SU-DHL-6 (cell line): ENCODE results near the gene FAM200B.

Experiments used
- H2AFZ ChIP-seq: fragments of 200-600 bp; sonication (generic); 2 replicates; pipeline ENCODE4 v1.6.1; 2014; ENCODE audit warnings: low read depth, mild to moderate bottlenecking, moderate library complexity, mixed read lengths, antibody characterized with exemption, low read length; ENCODE audit not compliant: severe bottlenecking
- H3F3A ChIP-seq: fragments of 200-600 bp; shearing (Covaris generic); 2 replicates; pipeline ENCODE4 v1.6.0; 2016; ENCODE audit warnings: antibody characterized with exemption, mild to moderate bottlenecking; ENCODE audit not compliant: insufficient read depth
- H3K27ac ChIP-seq: fragments of 200-600 bp; sonication (generic); 2 replicates; pipeline ENCODE4 v1.5.1; 2016; ENCODE audit warnings: low read depth, mild to moderate bottlenecking, low read length, moderate library complexity, mixed read lengths
- H3K27me3 ChIP-seq: fragments of 200-600 bp; sonication (generic), shearing (Covaris generic); 2 replicates; pipeline ENCODE4 v1.6.0; 2014; ENCODE audit warnings: mild to moderate bottlenecking, low read length
- H3K36me3 ChIP-seq: fragments of 200-600 bp; sonication (generic); 2 replicates; pipeline ENCODE4 v1.6.1; 2014; ENCODE audit warnings: mild to moderate bottlenecking, low read length, mixed read lengths
- H3K4me2 ChIP-seq: fragments of 300-600, 200-600 bp; shearing (Covaris generic), sonication (generic); 2 replicates; pipeline ENCODE4 v1.6.0; 2014; ENCODE audit warnings: low read length, low read depth, mild to moderate bottlenecking; ENCODE audit not compliant: poor library complexity, severe bottlenecking
- H3K4me3 ChIP-seq: fragments of 200-600 bp; sonication (generic); 2 replicates; pipeline ENCODE4 v1.5.1; 2014; ENCODE audit warnings: antibody characterized with exemption, low read length, mild to moderate bottlenecking, mixed read lengths; ENCODE audit not compliant: insufficient read depth, poor library complexity, severe bottlenecking
- H3K79me2 ChIP-seq: fragments of 200-600 bp; sonication (generic); 2 replicates; pipeline ENCODE4 v1.6.1; 2014; ENCODE audit warnings: mild to moderate bottlenecking, low read length, moderate library complexity; ENCODE audit not compliant: insufficient read depth
- H3K9ac ChIP-seq: fragments of 200-600 bp; sonication (generic); 2 replicates; pipeline ENCODE4 v1.7.0; 2014; ENCODE audit warnings: mild to moderate bottlenecking, low read length
- H3K9me2 ChIP-seq: fragments of 200-600 bp; sonication (generic); replicated peaks from 2 replicates; pipeline ENCODE4 v1.6.1; 2014; ENCODE audit warnings: low read length; ENCODE audit not compliant: insufficient read depth
- H3K9me3 ChIP-seq: fragments of 200-600 bp; sonication (generic); 2 replicates; pipeline ENCODE4 v1.6.1; 2014; ENCODE audit warnings: low read length, mixed read lengths; ENCODE audit not compliant: insufficient read depth
- H4K20me1 ChIP-seq: fragments of 200-600 bp; sonication (generic); 2 replicates; pipeline ENCODE4 v1.6.1; 2014; ENCODE audit warnings: low read depth, mild to moderate bottlenecking, antibody characterized with exemption, low read length, moderate library complexity, mixed read lengths
- CTCF ChIP-seq: fragments of 200-600 bp; sonication (generic); IDR thresholded peaks from one replicate; pipeline ENCODE4 v1.5.1; 2017; ENCODE audit warnings: antibody characterized with exemption, mild to moderate bottlenecking, low read length, moderate library complexity; ENCODE audit not compliant: insufficient read depth, poor library complexity, severe bottlenecking
- EZH2phosphoT487 ChIP-seq: fragments of 200-600 bp; sonication (generic), shearing (Covaris generic); conservative IDR thresholded peaks from 2 replicates; pipeline ENCODE4 v1.6.1; 2018; ENCODE audit warnings: mild to moderate bottlenecking, antibody characterized with exemption, low read length, moderate library complexity, mixed read lengths

The FAM200B gene

GRCh38 chr4:15672101-15672500 lies 9.5 kb upstream of the FAM200B start:
- Histone ChIP-seq H3K9me3 (no peaks in the 10 kb centered on the region), H3K27ac (no peak overlapping the region), H3K9me2 (no peaks in the 10 kb centered on the region), H3K79me2 (peaks cover 78% of the 10 kb centered on the region), H3K36me3 (peaks cover 10% of the 10 kb centered on the region; the same call in 1 of the 2 replicates), H4K20me1 (no peaks in the 10 kb centered on the region), H3K27me3 (no peaks in the 10 kb centered on the region), H3K4me3 (no peak overlapping the region), H2AFZ (no peak overlapping the region), H3F3A (peaks cover 23% of the 10 kb centered on the region), H3K9ac (no peak overlapping the region), H3K4me2 (no peak overlapping the region)
- TF ChIP-seq CTCF: no peak
- no peak for TF ChIP-seq EZH2phosphoT487

DNA sequence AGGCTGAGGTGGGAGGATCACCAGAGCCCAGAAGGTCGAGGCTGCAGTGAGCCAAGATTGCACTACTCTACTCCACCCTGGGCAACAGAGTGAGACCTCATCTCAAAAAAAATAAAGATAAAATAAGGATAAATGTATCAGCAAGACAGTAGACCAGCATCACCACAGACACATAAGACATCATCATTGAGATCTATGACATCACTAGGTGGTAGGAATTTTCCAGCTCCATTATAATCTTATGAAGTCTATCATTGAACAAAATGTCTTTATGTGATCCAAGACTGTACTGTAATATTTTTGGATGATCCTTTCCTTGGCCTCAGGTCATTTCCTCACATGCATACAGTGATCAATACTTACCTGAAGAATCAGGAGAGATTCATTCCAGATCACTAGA lies 8.3 kb upstream of the FAM200B start:
- no peak overlapping the region for H3K4me3 ChIP-seq
- no peak overlapping the region for H3K27ac ChIP-seq
- H3K79me2 ChIP-seq: peaks cover 90% of the 10 kb centered on the region
- no peak overlapping the region for H3K4me2 ChIP-seq
- peaks cover 6% of the 10 kb centered on the region; the same call in 1 of the 2 replicates for H3K36me3 ChIP-seq
- TF ChIP-seq EZH2phosphoT487 (no peak), CTCF (no peak)
- H4K20me1 ChIP-seq: no peaks in the 10 kb centered on the region
- H3K9me2 ChIP-seq: no peaks in the 10 kb centered on the region
- H3K9ac ChIP-seq: no peak overlapping the region
- H2AFZ ChIP-seq: no peak overlapping the region
- no peaks in the 10 kb centered on the region for H3K27me3 ChIP-seq
- peaks cover 36% of the 10 kb centered on the region for H3F3A ChIP-seq
- H3K9me3 ChIP-seq: no peaks in the 10 kb centered on the region

- Histone ChIP-seq H3K36me3 (peaks cover 7% of the 10 kb centered on the region; the same call in 1 of the 2 replicates), H3K4me3 (no peak overlapping the region), H4K20me1 (no peaks in the 10 kb centered on the region), H3F3A (peaks cover 38% of the 10 kb centered on the region), H3K9me3 (no peaks in the 10 kb centered on the region), H3K9ac (no peak overlapping the region), H2AFZ (no peak overlapping the region), H3K4me2 (no peak overlapping the region), H3K79me2 (peaks cover 91% of the 10 kb centered on the region), H3K27me3 (no peaks in the 10 kb centered on the region), H3K9me2 (no peaks in the 10 kb centered on the region), H3K27ac (no peak overlapping the region)
- no peak for TF ChIP-seq EZH2phosphoT487
These were observed 7.6 kb upstream of the FAM200B start for GRCh38 chr4:15674046-15674445.

DNA sequence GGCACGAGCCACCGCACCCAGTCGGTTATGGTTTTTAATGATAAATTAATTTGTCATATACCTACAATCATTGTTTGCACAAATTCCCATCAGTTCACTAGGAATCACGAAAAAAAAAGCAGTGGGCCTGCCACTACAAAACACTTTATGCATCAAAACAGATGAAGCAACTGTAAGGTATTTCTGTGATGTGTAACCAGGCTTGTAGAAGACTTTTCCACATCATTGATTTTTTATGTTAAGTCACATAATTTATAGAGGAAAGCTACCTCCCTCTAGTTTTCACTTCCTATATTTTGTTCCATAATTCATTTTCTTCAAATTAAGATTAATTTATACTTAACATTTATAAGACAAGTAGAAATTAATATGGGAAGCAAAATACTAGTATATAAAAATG lies 6.7 kb upstream of the FAM200B start:
- no peaks in the 10 kb centered on the region for H3K27me3 ChIP-seq
- peak overlapping the region; percentile 79 for H3K4me2 ChIP-seq

More for the DNA sequence above, 6.7 kb upstream of the FAM200B start:
- Histone ChIP-seq H3K4me3 (no peak overlapping the region), H3K9me3 (no peaks in the 10 kb centered on the region), H4K20me1 (no peaks in the 10 kb centered on the region), H3K9ac (no peak overlapping the region), H3K9me2 (no peaks in the 10 kb centered on the region), H3K36me3 (peaks cover 7% of the 10 kb centered on the region; the same call in 1 of the 2 replicates), H3F3A (peaks cover 32% of the 10 kb centered on the region), H3K79me2 (peaks cover 93% of the 10 kb centered on the region), H2AFZ (no peak overlapping the region), H3K27ac (peak overlapping the region; percentile 49)
- no peak for TF ChIP-seq CTCF
- no peak for TF ChIP-seq EZH2phosphoT487
